NCI-H1436 treated with DMSO at 0.1 percent for 48 hours (cell line): Measurements from ENCODE around the gene TRIM6.
"Not testable (repeated sequence)": the region's sequence is repeated elsewhere in the genome, so short reads cannot be mapped to it uniquely, and the experiment has no call there.

Source experiments
- DNase-seq: peaks from one replicate; lab custom pipeline; 2025; lab: John Stamatoyannopoulos, UW

TRIM6 gene

DNA sequence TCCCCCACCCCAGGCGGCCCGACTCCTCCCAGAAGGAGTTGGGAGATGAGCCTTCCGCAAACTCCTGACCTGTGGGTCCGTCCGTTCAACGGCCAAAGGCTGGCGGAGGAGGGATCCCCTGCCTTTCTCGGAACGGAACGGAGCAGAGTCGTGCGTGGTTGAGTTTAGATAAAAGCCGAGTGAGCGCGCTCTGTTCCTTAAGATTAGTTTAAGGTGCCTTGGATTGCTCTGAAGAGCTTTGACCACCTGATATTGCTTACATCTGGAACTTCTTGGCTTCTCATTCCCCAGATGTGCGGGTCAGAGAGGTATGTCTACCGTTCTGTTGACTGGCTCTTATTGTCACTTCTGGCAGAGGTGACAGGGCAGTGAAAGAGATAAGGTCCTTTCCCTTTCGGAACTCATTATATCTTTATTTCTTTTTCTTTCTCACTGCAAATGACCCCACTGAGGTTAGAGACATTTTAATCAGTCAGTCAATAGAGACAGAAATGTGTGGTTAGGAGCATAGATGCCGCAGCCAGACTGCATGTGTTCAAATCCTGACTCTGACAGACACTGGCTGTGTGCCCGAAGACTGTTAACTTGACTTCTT, at the start of gene TRIM6:
Gene TRIM6 (plus strand): TSS at position 31 of the 595 bp plus-strand sequence. CDS start 261 bp downstream, at position 292.
- DNase-seq = no peak

DNA sequence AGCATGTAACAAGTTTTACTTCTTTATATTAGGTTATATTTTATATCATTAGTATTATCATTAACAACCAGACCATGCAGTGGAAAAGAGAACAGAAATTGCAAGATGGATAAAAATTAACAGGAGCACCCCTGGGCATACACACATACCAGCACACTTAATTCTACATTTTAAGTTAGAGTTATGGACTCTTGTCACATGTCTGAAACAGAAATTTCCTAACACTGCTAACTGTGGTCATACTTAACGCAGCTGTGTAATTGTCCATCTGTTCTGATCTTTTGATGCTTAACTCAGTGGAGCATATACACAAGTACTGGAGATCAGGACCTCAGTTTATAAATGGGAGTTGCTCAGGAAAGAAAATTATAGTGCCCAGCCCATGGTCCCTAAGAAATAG, 48.5 kb upstream of the TRIM6 start:
- DNase-seq = no peak

GRCh38 chr11:5548440-5548839, 48.0 kb upstream of the TRIM6 start, which contains the start of gene OR52H1:
Gene OR52H1 (minus strand): TSS chr11:5548540. CDS start chr11:5545505, 3,035 bp downstream.
- no peak for DNase-seq

DNA sequence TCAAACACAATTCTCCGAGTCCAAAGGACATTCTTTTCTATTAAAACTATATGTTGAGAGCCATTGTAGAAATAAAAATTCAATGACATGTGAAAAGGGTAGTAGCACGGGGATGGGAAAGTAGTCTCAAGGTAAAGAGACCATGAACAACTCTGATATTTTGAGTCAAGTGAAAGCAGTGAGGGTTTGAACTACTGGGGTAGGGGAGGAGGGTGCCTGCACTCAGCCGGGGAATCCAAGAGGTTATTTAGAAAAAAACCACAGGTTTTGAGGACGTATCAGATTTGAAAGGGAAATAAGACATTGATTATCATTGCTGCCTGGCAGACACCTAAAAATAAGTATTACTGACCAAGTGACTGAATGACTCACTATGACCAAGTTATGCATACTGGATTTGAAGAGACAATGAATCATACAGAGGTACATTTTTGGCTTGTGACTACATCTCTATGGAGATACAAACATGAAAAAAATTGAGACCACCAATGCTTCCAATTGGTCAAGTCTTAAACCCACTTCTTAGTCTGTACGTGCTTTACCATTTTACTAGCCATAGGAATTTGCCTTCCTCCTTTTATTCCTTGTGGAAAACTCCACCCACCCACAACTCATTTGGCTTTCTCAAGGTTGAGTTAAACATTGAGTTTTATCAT, 45.9 kb upstream of the TRIM6 start:
- DNase-seq = no peak

- no peak for DNase-seq
Measured at GRCh38 chr11:5553343-5553742, 43.1 kb upstream of the TRIM6 start.

DNA sequence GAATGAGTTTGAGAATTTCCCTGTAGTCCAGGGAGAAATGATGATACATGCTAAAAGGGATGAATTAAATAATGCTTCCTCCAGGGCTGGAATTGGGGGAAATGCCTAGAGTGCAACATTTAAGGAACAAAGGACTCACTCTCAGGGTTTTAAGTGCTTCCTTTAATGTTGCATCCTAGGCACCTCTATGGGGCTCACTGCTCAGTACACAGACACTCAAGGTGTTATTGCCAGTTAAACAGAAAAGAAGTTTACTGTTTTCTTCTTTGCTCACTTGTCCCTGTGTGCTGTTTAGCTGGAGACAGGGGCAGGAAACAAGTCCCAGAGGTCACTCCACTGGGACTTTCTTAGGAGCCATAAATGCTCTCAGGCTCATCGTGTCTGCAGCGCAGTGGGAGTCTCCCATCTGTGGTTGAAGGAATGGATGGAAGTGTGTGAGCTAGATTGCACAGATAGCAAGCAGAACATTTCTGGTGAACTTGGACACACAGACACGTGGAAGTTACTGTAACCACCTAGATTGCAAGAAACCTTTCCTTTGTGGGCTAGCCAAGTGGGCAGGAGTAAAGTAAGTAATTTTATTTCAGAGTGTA, 39.7 kb upstream of the TRIM6 start:
- DNase-seq = no peak

DNA sequence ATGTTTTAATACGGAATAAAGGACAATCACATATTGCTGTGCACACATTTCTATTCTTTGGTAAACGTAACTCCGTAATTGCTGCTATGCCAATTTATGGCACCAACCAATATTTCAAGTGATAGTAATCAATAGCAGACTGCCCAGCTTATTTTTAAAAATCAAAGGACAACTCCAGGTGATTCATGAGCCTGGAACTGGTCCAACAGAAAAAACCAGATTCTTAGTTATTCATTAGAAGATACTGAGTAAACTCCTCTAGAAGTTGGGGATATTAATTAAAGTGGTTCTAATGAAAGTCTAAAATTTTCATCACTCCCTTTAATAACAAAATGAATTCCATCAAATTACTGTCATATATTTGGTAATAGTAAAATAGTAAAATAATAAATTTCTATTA, 38.7 kb upstream of the TRIM6 start:
- no peak for DNase-seq

- DNase-seq = no peak
Measured at GRCh38 chr11:5564259-5565019, 32.0 kb upstream of the TRIM6 start.

DNA sequence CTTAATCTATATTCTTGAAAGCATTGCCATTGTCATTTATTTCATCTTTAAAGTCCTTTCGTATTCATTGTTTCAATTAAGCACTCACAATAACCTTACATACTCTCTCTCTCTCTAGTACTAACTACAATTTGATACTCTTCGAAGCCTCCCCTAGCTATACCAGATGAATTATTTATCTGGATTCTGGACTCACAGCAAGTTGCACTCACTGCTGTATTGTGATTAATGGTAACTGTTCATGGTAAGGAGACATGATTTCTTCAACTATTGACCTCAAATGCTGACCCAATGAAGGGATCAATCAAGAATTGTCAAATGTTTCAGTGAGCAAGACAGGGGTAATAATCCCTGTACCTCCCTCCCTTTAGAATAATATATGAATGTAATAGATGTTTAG, 21.8 kb upstream of the TRIM6 start:
- DNase-seq = no peak

DNA sequence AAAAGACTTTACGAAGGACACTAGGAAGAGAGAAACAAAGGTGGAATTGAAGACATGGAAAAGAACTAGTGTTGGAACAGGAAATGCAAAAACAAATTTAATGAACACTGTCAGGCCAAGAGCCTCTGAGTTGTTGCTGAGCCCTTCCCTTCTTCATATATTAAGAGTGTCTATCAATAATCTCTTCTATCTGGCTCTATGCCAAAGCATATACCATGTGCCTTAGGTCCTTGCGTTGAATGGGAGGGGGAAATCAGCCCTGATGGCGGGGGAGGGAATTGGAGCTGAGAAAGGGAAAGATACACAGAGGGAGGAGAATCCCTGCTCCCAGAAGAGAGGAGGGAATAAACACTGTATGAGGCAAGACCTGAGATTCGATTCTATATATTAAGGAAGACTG, 21.3 kb upstream of the TRIM6 start:
- DNase-seq = no peak

- no peak for DNase-seq
Measured at GRCh38 chr11:5577101-5577500, 19.3 kb upstream of the TRIM6 start.

- no peak for DNase-seq
Measured at GRCh38 chr11:5580577-5580976, 15.9 kb upstream of the TRIM6 start, which contains the start of gene OR52B6. Gene OR52B6 (plus strand): TSS chr11:5580877. CDS start chr11:5580877, 0 bp downstream.

- no peak for DNase-seq
Measured at GRCh38 chr11:5581014-5581413, 15.4 kb upstream of the TRIM6 start.

DNA sequence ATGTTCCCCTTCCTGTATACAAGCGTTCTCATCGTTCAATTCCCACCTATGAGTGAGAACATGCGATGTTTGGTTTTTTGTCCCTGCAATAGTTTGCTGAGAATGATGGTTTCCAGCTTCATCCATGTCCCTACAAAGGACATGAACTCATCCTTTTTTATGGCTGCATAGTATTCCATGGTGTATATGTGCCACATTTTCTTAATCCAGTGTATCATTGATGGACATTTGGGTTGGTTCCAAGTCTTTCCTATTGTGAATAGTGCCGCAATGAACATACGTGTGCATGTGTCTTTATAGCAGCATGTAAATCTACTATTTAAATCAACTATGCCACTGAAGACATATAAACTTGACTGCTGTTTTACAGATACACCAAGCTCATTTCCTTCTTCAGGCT, 12.0 kb upstream of the TRIM6 start:
- DNase-seq = not testable (repeated sequence)

- DNase-seq = not testable (repeated sequence)
Measured at GRCh38 chr11:5589906-5590305, 6.5 kb upstream of the TRIM6 start.

GRCh38 chr11:5591613-5592012, 4.8 kb upstream of the TRIM6 start:
- no peak for DNase-seq

DNA sequence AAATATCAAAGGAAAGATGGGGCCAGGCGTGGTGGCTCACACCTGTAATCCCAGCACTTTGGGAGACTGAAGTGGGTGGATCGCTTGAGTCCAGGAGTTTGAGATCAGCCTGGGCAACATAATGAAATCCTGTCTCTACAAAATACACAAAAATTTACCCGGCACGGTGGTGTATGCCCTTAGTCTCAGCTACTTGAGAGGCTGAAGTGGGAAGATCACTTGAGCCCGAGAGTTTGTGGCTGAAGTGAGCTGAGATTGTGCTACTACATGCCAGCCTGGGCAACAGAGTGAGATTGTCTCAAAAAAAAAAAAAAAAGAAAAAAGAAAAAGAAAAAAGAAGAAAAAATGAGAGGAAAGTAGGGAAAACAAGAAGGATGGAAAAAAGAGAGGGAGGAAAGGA, 3.8 kb upstream of the TRIM6 start:
- no peak for DNase-seq

GRCh38 chr11:5593146-5593545, 3.3 kb upstream of the TRIM6 start:
- no peak for DNase-seq

- no peak for DNase-seq
Measured at GRCh38 chr11:5597953-5598352, 1.5 kb downstream of the TRIM6 start.

DNA sequence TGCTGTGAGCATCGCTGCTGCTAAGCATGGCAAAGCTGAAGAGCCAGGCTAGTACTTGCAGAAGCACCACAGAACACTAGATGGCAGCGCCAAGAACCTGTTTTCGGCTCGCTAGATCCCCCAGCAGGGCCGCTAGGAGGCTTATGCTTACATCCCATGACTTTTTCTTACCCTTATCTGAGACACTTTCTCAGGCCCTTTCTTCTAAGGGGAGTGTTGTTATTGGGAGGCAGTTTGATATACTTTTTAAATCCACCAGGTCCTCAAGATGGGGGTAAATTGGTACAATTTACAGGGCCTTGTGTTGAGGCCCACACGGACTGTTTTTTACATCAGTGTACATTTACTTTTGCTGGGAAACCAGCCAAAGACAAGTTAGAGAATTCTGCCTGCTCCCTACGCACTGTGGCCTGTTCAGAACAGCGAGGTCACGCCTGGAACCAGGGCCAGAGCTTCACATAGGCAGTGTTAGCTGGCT, 4.0 kb downstream of the TRIM6 start:
- DNase-seq = no peak

DNA sequence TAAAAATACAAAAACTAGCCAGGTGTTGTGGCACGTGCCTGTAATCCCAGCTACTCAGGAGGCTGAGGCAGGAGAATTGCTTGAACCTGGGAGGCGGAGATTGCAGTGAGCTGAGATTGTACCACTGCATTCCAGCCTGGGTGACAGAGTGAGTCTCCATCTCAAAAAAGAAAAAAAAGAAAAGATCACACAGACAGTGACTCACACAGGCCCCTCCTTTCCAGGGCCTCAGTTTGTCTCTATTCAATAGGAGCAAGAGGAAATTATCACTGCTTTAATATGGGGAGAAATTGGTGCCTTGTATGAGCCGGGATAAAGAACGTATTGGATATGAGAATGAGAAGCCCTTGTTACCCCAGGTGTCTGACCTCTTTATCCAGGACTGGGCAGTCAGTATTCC, 6.4 kb downstream of the TRIM6 start:
- not testable (repeated sequence) for DNase-seq

DNA sequence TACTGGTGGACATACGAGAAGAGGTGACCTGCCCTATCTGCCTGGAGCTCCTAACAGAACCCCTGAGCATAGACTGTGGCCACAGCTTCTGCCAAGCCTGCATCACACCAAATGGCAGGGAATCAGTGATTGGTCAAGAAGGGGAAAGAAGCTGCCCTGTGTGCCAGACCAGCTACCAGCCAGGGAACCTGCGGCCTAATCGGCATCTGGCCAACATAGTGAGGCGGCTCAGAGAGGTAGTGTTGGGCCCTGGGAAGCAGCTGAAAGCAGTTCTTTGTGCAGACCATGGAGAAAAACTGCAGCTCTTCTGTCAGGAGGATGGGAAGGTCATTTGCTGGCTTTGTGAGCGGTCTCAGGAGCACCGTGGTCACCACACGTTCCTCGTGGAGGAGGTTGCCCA, 6.9 kb downstream of the TRIM6 start:
- no peak for DNase-seq

DNA sequence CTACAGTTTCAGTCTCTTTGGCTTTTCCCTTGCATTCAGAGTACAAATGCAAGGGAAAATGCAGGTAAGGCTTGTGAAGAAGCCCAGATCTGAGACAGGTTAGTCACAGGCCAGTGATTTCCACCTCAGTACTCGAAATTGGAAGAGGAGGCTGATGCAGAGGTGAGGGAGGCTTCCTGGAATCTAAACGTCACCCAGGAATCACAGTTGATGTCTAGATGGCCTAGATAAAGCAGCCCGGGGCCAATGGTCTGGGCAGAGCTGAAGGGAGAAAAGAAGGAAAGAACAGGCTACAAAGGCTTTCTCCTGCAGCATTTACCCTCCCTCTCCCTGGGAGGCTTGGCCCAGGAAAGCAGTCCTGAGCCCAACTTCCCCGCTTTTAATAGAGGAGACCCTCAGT, 8.5 kb downstream of the TRIM6 start:
- no peak for DNase-seq
